Measurements from ENCODE around the gene ANO10. TPM values are rescaled to one million over a fixed set of nuclear protein-coding genes. Genes with fewer than 3 reads are reported as not detected.
"Not testable (repeated sequence)": the region's sequence is repeated elsewhere in the genome, so short reads cannot be mapped to it uniquely, and the experiment has no call there.

The ANO10 gene
- total RNA-seq, 1 donor from 2014 or later, result 47.3 TPM

- no peak for DNase-seq
Observed at GRCh38 chr3:43371494-43371893, 250.3 kb downstream of the ANO10 start.

DNA sequence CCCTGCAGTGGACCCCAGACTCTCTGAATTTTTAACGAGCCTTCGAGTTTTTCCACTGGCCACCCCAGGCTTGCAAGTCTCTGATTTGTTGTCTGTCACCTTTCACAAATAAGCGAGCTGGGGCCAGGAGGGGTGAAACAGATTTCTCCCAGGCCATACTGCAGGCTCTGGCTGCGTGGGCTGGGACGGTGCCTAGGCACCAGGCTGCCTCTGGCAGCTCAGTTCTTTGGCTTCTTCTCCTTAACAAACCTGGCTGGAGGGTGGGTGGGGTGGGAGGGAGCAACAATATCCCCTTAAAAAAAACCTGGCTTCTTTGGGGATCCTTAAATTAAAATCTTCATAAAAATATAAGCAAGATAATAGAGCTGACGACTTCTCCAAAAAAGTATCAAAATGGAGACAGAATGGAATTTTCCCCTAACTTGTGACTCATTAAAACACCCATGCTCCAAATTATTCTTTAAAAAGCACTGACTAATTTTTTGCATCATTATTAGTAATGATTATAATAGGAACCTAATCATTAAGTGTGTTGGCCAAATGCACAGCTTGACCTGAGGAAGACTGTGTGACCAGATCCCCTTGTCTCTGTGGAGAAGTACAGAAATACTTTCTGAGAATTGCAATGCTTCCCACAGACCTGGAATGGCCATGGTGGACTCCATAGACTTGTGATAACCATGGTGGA lies 251.4 kb downstream of the ANO10 start:
- DNase-seq, result no peak

GRCh38 chr3:43369404-43370292 lies 252.2 kb downstream of the ANO10 start:
- DNase-seq, result no peak

DNA sequence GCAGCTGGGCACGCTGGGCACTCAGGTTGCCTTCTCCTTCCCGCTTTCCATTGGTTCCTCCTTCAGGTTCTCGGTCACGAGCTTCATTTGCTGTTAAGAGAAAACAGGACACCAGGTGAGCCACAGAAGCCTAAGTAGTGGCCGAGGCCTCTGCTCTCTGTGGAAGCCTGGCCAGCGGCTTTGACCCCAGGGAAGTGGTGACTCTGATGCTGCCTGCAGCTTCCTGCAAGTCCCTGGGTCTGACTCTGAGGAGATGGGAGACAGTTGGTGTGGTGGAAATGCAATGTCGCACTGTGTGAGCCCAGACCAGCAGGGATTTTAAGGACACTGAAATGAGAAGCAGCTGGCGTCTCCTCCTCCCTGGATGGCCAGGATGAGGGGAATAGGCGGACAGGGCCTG lies 254.9 kb downstream of the ANO10 start:
- no peak for DNase-seq

DNA sequence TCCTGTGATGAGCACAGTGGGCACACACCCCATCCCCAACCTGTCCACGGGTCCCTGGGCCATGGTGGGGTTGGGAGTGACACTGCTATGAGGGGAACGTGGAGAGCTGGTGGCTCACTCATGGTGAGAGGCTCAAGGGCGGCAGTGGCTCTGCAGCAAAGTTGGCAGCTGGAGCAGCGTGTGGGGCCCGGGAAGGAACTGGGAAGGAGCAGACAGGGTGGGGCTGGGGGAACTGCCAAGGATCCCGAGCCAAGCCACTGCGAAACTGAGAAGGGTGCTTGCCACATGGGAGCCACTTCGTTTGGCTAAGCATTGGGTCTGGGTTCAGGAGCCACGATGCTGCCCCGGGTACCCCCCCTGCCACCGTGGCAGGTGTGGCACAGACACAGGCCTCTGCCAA lies 255.3 kb downstream of the ANO10 start:
- DNase-seq, result no peak

DNA sequence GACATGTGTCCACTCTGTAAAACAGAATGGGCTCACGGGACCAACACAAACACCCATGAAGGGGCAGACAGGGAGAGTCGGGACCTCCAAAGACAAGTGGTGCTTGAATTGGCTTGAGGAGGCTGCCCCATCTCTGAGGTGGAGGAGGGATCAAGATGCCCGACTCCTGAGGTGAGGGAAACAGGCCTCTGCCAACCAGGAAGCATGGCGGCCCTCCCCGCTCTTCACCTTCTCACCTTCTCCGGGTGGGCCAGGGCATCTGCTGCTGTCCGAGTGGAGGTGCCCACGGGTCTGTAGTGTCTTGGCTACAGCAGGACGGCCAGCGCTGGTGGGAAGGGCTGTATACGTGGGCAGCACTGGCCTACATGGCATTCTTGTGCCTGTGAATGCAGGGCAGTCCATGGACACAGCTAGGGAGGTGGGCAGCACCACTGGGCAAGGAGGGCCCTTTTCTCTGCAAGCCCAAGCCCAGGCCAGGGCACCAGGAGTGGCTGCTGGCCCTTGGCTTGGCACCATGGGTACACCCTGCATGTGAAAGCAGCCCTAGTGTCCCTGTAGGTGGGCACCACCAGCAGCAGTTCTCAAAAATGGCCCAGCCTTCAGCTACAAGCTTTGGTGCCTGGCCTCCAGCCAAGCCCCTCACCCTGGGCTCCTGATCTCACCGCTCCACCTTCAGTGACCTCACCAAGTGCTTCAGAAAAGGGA lies 256.1 kb downstream of the ANO10 start:
- DNase-seq, result no peak

GRCh38 chr3:43364926-43365325 lies 256.9 kb downstream of the ANO10 start:
- no peak for DNase-seq

DNA sequence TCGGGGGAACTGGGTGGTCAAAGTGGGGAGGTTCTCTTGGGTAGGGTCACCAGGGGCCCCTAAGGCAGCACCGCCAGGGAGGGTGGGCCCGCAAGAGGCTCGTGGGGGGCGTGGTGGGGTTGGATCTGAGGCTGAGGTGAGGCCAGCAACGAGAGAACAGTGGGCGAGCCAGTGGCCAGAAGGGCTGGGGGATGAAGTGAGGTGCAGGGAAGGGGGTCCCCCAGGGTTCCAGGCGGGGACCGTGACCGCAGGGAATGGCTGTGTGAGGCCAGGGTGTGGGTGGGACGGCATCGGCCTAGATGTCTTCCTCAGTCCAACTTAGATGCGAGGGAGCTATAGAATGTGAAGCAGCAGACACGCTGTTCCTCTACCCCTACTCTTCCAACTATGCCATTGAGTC lies 257.3 kb downstream of the ANO10 start:
- DNase-seq, result no peak

DNA sequence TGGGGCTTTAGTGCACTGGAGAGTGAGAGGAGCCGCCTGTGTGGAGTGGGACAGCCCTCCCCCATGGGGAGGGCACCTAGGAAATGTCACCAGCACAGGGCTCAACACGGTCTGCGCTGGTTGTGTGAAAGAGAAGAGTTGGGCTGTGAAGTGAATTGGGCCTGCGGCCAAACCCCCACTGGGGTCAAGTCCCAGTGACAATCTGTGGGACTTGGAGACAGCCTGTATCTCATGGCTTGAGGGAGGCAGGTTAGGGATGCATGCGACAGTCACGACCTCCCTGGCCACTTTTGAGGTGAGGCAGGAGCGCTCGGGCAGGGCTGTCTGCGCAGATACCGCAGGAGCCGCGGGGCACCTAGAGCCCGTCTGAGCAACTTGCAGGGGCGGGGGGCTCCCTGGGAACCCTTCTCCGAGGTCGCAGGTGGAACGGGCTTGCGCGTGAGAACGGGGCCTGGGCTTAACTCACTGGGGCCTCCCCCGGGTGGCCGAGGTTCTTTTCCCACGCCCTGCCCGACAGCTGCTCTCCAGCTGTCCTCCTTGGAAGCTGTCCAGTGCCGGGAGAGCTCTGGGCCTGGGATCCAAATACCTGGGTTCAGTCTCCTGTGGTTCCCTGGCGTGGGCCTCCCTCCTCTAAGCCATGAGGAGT lies 258.1 kb downstream of the ANO10 start:
- DNase-seq, result no peak

DNA sequence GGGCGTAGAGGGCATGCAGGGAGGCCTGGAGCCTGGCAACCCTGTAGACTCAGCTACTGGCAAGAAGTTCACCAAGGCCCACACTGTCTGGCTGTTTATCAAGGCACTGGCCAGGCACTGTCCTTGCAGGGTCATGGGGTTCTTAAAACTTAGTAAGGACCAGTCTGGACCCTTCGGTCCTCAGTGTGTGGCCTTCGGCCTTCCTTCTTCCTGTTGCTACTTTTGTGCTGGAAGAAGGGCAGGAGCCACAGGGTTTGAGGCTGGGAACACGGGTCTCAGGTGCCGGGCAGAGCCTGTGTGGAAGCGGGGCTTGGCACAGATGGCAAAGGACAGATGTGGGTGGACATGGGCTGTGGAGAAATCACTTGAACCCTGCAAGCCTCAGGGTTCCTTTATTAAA lies 258.9 kb downstream of the ANO10 start:
- no peak for DNase-seq

- DNase-seq, result no peak
Observed at GRCh38 chr3:43362183-43362582, 259.6 kb downstream of the ANO10 start.

- DNase-seq, result no peak
Observed at GRCh38 chr3:43361077-43361476, 260.7 kb downstream of the ANO10 start.

- DNase-seq, result not testable (repeated sequence)
Observed at GRCh38 chr3:43356033-43356432, 265.8 kb downstream of the ANO10 start.

GRCh38 chr3:43353923-43354670 lies 267.7 kb downstream of the ANO10 start:
- DNase-seq, result no peak

DNA sequence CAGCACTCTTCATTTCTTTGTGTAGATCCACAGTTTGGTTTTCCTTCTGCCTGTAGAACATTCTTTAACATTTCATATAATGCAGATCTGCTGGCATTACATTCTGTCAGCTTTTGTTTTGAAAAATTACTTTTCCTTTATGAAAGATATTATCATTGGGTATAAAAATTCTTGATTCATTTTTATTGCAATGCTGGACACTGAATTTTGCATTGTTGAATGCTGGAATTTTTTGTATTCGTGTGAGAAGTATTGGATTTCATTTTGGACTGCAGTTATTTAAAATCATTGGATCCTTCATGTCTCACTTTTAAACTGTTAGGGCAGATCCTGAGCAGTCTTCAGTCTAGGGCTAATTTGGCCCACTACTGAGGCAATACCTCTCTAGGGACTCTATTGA lies 268.4 kb downstream of the ANO10 start:
- no peak for DNase-seq

DNA sequence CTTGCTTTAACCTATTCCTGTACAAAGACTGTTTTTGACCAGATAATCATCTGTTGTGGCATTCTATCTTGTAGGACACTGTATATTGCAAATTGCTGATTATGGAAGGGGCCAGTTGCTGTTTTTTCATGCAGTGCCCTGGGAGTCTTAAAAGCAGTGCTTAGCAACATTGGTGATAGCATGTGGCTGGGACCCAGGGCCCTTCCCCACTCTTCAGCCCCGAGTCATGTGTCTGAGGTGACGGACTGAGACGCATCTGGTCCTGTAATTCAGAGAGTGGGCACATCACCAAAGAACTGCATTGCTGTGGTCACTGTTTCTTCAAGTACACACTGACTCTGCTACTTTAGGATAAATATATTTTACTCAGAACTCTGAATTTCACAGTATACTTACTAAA lies 272.1 kb downstream of the ANO10 start:
- DNase-seq, result no peak

DNA sequence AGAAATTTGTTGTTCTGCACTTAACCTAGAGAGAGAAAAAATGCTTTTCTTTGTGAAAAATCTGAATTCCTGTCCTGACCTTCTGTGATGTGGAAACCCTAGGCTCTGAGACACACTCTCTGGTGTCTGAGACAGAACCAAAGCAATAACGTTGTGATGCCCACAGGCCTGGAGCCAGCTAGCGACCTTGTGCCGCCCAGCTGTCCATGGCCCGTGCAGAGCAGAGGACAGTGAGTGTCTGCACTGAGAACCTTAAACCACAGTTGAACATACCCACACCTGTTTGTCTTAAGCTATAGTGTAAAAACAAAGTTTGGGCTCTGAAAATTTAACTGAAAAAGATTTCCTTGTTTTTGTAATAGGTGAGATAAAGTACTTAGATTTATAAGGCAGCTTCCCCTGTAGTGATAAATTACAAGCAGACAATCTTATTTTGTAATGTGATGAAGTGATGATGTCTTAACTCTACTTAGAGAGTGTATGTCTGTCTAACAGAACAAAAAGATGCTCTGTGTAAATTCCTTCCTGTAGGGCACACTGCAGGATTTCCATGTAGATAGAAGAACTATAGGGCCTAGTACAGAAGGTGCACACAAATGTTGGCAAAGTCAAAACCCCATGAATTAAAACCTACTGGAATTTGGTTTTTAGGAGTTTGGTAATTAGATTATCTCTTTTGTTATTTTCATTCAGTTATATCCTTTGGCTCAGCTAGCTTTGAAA lies 272.8 kb downstream of the ANO10 start:
- DNase-seq, result no peak

DNA sequence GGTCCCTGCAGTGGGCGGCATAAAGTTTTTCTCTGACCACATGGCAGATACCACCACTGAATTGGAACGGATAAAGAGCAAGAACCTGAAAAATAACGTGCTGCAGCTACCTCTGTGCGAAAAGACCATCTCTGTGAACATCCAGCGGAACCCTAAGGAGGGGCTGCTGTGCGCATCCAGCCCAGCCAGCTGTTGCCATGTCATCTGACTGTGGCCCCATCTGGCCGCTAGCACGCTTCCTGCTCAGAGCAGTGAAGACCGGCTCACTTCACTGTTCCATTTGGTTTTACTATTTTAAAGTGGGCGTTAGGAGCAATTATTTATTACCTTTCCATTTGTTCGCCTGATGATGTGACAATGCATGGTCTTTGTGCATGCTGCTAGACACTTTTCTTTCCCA lies 273.5 kb downstream of the ANO10 start:
- DNase-seq, result no peak

DNA sequence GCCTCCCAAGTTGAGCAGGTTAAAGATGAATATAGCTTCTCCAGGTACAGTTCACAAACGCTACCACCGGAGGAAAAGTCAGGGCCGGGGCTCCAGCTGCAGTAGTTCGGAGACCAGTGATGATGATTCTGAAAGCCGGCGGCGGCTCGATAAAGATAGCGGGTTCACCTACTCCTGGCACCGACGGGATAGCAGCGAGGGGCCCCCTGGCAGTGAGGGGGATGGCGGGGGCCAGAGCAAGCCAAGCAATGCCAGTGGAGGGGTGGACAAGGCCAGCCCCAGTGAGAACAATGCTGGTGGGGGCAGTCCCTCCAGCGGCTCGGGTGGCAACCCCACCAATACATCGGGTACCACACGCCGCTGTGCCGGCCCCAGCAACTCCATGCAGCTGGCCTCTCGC lies 274.0 kb downstream of the ANO10 start:
- DNase-seq, result no peak

- no peak for DNase-seq
Observed at GRCh38 chr3:43346978-43347749, 274.6 kb downstream of the ANO10 start.
